ENCODE data around the gene RGS18.
"Not testable (repeated sequence)": the region's sequence is repeated elsewhere in the genome, so short reads cannot be mapped to it uniquely, and the experiment has no call there.

RGS18 gene, protein sequence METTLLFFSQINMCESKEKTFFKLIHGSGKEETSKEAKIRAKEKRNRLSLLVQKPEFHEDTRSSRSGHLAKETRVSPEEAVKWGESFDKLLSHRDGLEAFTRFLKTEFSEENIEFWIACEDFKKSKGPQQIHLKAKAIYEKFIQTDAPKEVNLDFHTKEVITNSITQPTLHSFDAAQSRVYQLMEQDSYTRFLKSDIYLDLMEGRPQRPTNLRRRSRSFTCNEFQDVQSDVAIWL

DNA sequence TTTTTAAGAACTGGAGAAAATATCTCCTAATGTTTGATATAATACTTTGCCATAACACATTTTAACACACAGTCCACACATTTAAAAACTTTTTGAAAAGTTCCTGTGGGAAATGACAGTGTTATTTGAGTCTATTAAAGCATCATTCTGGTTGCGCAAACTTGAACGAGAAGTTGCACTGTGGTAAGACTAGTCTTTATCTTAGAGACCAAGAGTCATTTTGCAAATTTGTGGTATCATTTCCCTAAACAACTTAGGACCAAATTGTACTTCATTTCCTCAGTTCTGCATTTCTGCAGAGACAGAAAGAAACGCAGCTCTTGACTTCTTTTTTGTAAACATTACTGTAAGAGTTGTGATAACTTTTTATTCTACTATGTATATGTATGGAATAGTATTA lies at the start of gene RGS18:
TSS of gene RGS18 (plus strand) at position 282 of the 400 bp plus-strand sequence. CDS start 176 bp downstream, outside the sequence.
- no peak for DNase-seq (ENCODE audit: low spot score)

DNA sequence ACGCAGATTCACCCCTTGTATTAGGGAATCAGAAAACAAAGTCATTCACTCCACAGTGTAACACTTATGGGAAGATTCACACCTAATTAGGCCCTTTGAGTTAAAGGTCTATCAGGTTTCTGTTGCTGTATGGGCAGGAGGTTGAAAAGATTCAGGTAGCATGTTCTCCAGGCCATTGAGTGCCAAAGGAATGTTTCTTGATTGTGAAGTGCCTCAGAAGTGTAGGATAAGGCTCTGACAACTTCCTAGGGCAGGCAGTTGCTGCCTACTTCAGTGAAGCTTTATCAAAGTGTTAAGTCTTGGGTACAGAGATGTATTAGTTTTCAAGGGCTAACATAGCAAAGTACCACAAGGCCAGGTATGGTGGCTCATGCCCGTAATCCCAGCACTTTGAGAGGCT lies 48.7 kb upstream of the RGS18 start:
- no peak for DNase-seq (ENCODE audit: low spot score)

DNA sequence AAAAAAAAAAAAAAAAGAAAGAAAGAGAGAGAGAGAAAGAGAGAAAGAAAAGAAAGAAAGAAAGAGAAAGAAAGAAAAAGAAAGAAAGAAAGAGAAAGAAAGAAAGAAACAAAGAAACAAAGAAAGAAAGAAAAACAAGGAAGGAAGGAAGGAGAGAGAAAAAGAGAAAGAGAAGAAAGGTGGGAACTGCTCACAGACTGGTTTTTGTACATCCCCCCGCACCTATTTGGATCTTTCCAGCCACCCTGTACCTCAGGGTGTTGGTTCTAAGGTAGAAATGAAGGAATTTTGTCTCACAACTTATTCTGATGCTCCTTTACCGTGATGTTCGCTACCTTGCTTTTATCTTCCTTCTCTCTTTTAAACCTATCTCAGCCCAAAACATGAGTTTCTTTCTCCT lies 43.3 kb upstream of the RGS18 start:
- DNase-seq (ENCODE audit: low spot score): no peak

DNA sequence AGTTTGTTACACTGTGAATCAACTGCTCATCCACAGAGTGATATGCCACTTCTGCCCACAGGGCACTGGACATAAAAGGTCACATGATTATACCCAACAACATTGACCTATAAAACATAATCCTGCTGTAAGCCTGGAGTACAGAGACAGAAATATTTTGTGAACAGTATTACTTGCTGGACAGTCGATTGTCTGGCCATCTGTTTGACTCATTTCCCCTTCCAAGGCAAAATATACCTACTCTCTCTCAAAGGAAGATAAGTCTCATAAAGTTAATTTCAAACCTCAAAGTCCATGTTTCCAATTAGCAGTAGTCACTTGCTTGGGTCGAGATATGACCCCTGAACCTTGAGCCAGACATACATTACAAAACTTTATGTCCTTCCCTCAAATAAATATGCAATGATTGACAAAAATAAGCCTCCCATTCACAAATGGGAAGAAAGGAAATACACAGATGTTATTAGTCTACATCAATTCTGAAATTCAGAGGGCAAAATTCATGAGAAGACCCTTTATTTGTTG lies 39.3 kb upstream of the RGS18 start:
- no peak for DNase-seq (ENCODE audit: low spot score)

DNA sequence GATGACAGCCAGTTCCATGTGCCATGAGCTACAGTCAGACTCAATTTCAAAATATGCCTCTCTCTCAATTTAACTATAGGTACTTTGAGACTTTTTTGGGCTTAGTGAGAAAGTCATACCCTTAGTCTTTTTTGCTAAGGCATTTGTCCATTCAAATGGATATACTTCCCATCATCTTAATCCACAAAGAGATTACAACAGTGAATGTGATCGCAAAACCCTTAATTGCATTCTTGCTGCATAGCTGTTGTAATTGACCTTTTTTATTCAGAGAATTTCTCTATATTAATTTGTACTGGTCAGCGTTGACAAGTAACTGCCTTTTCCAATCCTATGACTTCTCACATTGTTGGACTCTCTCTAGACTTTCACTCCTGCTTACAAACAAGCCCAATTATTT lies 38.6 kb upstream of the RGS18 start:
- no peak for DNase-seq (ENCODE audit: low spot score)

DNA sequence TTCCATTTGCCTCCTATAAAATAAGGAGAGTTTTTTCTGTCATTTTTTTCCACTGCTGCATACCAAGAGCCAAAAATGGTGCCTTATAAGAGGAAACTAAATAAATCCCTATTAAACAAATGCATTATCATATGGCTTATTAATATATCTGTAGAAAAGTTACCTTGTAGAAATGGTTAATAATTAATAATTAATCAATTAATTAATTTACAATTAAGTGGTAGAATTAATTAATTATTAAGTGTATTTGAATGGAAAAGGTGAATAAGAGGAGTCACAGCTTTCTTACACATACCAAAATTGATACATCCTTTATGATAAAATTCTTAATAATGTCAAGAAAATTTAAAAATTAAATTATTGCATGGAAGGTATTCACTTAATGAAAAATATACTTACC lies 35.6 kb upstream of the RGS18 start:
- DNase-seq (ENCODE audit: low spot score): no peak

DNA sequence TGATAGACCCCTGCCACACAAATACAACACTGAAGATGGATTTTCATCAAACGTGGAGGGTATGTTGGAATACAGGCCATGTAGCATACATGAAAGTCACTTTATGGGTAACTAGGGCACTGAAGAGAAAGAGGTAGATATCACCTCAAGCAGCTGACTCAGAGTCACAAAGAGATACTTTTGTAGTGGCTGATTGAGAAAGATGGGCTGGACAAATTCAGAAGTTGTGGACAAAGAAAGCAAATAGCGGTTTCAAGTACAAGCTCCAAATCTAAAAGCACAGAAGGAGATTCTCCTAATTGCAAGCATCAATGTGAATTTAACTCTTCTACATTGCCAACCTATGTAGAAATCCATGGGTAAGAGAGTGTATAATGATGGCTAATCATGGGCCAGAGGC lies 35.0 kb upstream of the RGS18 start:
- DNase-seq (ENCODE audit: low spot score): no peak

DNA sequence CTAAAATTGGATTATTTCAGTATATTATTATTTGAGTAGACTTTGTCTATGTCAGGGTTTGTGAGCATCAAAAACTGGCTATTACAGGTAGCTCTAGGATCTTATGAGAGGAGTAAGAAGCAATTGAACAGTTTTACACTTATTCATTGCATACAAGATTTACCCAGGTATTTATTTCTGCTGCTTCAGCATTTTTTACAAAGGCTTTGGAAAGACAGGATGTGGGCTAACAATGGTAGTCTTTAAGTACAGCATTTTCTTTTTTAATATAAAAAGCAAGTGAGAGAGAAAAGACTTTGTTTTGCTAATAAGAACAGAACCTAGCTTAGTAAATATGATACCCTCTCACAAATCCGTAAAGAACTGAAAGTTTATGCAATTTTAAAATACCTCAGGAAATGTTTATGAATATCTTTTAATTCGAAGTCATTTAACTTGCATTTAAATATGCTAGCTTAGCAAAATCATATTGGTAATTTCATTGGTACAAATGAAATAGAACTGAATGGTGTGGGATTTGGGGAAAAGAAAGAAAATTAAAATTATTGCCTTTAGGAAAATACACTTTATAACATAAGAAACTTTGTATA lies 32.1 kb upstream of the RGS18 start:
- no peak for DNase-seq (ENCODE audit: low spot score)

DNA sequence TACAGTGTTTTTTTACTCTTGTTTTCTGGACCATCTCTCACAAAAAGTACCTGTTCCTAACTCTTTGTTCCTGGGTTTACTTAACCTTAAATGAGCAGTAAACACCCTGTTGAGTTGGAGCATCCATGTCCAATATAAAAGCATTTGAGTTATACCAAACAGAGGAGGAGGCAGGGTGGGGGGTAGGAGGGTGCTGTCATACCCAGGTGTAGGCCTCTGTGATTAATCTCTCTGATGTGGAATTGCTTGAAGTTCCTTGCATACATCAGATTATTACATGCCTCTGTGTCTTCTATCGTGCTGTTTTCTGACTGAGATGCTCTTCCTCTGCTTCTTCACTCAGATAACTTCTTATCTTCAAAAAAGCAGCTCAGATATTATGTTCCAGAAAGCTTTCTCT lies 28.1 kb upstream of the RGS18 start:
- no peak for DNase-seq (ENCODE audit: low spot score)

DNA sequence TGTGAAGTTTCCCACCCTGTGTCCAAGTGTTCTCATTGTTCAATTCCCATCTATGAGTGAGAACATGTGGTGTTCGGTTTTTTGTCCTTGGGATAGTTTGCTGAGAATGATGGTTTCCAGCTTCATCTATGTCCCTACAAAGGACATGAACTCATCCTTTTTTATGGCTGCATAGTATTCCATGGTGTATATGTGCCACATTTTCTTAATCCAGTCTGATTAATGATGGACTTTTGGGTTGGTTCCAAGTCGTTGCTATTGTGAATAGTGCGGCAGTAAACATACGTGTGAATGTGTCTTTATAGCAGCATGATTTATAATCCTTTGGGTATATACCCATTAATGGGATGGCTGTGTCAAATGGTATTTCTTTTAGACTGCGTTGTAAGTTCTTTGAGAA lies 27.4 kb upstream of the RGS18 start:
- not testable (repeated sequence) for DNase-seq (ENCODE audit: low spot score)

DNA sequence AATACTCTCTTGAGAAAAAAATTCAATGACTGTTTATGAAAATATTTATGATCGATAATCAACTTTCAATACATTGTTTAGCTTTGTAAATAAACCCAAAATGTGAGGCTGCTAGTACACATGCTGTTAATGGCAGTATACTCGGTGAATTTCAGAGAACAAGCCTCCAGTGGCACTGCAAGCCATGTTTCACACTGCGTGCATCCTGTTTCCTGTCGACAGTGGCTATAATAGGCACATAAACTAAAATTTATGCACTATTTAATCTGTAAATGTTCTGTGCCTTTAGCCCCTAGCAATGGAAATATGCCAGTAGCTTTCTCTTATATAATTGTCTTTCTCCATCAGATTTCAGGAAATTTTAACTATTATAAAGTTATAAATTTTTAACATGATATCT lies 26.3 kb upstream of the RGS18 start:
- DNase-seq (ENCODE audit: low spot score): no peak

DNA sequence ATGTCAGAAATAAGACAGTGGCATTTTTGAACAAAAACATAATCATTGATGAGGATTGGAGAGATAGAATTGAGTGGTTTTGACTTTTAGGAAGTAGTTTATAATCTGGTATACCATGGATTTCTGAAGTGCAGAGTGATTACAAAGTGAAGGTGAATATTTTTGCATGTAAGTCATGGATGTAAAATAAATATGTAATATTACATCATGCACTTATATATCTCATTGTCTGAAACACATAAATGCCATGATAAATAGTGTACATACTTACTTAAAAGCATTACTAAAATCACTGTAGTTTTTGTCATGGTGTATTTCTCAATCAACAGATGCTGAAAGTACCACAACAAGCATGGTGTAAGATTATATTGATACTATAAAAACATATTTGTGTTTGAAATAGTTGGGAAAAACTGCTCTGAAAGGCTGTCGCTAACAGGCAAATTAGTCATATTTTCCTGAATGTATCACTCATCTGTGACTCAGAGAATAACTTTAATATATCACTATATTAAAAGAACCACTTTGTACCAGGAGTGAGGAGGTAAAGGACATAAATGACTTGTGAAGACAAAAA lies 24.8 kb upstream of the RGS18 start:
- peak; percentile 51 for DNase-seq (ENCODE audit: low spot score)

DNA sequence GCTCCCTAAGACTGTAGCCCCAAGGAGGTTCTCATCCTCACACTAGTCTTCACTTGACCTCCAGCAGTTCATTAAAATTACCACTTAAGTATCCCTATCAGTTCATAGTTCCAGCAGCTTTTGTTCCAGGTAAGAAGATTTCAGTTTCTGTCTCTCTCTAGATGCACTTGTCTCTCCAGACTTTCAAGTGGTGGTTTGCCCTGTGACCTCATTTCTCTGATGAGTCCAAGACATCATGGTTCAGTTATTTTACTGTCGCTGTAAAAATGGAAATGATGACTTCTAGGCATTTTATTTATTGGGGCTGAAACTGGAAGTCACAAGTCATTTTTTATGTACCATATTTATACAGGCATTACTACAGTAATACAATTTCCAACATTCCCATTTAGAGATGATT lies 17.9 kb upstream of the RGS18 start:
- peak; percentile 60 for DNase-seq (ENCODE audit: low spot score)

DNA sequence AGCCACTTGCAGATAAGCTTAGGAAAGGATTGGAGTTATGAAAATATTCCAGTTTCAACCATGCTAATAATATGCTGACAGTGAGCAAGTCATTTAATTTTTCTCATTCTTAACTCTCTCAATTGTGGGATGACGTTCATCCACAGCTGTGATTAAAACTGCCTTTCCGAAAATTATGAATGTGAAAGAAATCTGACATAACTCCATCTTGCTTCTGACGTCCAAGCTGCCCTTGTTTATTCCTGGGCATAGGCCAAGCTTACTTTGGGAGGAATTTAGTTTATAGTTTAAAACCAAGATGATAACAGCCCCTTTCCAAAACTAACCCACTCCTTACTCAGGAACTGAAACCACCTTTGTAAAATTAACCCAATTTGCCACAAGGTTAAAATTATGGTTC lies 11.0 kb upstream of the RGS18 start:
- DNase-seq (ENCODE audit: low spot score): no peak

DNA sequence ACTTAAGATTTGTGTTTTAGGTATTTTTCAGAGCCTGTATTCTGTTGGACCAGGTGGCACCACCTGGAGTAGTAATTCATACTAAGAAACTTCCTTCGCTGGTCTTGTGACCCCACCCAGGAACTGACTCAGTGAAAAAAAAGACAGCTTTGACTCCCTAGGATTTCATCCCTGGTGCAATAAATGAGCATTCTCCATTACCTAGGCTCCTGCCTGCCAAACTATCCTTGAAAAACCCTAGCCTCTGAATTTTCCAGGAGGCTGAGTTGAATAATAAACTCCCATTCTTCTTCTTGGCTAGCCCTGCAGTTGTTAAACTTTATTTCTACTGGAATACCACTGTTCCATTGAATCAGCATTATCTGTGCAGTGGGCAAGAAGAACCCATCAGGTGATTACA lies 10.6 kb upstream of the RGS18 start:
- peak; percentile 63 for DNase-seq (ENCODE audit: low spot score)

DNA sequence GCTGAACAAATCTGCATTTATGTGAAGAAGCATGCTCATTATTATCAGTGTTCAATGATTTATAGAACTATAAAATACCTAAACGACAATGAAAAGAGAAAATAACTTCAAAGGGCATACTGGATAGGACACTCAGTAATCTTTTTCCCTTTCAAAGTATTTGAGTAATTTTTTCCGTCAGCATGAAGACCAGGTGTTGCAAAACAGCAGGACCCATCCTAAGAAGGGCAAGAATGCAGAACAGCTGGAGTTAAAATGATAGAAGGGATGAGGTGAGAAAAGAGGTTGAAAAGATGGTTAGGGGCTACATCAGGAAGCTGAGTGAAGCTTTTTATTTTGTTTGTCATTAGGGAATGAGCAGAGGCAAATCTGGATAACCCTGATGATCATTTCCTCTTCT lies 7.1 kb upstream of the RGS18 start:
- no peak for DNase-seq (ENCODE audit: low spot score)

DNA sequence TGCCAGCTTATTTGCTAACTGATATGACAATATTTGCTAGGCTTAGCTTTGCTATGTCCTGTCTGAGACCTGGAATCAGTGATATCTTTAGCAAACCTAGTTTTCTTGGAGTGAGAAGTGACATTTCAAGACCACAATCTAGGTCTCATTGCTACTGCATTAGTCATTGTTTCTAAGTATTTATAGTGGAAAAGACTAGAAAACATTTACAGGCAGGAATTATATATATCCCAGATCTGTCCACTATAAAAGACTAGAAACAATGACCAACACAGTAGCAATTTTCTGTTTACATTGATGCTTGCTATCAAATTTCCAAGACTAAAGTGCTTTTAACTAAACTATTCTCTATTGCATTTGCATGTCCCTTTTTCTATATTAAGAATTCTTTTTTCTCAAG lies 5.0 kb upstream of the RGS18 start:
- DNase-seq (ENCODE audit: low spot score): peak; percentile 69

DNA sequence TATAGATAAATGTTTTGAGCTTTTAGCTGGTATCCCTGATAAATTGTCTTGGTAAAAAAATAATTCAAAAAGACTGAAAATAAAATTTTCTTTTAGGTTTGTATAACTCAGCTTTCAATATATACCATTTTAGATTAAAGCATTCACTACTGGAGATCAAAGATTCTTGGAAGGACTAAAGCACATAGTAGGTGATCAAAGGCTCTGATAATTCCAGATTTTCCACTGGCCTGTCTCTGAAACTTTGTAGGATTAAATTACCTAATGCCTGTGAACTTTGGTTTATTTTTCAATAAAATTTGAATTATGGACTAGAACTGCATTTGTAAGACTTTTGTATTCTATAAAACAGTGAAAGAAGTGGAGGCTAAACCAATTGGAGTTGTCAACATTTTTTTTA lies 1.2 kb upstream of the RGS18 start:
- no peak for DNase-seq (ENCODE audit: low spot score)

DNA sequence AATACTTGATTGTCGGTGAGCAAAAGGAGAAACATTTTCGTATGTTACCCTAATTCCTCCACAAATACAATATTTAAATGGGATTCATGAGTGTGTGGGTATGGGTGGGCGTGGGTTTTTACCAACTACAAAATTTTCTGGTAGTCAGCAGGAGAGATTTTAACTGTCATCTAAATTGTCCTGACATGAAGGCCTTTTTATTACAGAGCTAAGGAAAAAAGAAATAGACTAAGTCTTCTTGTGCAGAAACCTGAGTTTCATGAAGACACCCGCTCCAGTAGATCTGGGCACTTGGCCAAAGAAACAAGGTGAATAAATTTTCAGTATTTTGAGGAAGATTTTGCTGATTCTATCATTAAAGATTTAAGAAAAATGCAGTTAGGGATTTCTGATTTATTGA lies 752 bp downstream of the RGS18 start:
- no peak for DNase-seq (ENCODE audit: low spot score)

DNA sequence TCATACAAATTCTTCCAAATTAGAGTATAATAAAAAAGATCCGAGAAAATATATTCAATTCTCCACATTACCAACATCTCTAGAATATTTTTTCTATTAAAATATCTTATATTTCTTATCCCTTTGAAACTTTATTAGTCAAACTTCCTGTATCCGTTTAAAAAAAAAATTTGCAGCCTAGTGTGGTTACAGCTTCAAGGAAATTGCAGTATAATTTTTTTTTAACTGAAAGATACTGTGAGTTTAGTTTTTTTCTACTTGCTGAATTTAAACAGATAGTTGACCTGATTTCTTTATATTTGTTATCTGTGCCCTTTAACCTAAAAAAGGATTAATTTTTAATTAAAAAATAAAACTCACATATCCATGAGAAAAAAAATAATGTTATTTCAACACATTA lies 1.5 kb downstream of the RGS18 start:
- no peak for DNase-seq (ENCODE audit: low spot score)

DNA sequence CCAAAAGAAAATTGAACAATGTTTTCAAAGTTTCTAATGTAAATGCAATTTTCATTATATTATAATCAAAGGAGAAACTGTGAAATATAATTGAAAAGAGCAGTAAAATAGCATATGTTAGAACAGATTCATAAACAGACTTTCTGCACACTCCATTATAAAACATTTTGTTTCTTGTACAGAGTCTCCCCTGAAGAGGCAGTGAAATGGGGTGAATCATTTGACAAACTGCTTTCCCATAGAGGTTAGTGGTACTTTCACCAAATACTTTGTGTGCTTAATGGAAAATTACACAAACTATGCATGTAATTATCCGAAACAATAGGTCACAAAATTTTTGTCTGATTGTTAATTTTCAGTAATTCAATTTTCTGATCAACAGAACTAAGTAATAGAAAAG lies 1.9 kb downstream of the RGS18 start:
- no peak for DNase-seq (ENCODE audit: low spot score)

DNA sequence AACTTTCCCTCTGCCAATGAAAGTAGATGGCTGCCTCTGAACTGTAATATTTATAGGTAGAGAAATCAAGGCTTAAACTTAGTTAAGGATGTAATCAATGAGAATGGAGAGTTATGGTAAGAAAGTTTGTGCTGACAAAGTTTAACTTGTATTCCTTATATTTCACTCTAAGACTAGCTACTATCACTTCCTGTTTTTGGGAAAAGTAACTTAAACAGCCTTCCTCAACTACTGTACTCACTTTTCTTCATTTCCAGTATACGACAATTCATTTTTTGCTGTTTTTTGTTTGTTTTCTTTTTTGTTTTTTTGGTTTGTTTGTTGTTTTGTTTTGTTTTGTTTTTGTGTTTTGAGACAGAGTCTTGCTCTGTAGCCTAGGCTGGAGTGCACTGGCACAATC lies 3.7 kb downstream of the RGS18 start:
- no peak for DNase-seq (ENCODE audit: low spot score)

DNA sequence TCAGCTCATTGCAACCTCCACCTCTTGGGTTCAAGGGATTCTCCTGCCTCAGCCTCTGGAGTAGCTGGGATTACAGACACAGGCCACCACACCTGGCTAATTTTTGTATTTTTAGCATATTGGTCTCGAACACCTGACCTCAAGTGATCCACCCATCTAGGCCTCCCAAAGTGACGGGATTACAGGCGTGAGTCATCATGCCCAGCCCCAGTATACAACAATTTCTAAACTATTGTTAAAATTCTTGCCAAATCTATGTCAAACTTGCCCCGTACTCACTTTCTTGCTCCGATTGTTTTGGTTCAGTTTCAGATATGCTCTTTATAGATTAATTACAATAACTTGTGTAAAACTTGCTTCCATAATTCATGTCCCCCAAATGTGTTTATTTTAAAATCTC lies 4.1 kb downstream of the RGS18 start:
- DNase-seq (ENCODE audit: low spot score): no peak

DNA sequence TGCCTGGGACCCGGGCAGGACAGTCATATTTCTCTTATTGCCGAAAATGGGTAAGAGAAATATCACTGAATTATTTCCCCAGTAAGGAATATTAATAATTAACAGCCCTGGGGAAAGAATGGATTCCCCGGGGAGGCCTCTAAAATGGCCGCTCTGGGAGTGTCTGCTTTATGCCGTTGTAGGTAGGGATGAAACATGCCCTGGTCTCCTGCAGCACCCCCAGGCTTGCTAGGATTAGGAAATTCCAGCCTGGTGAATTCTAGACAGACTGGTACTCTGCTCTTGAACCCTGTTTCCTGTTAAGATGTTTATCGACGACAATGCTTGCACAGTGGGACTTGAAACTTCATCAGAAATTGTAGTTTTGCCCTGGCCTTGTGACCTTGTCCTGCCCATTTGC lies 6.7 kb downstream of the RGS18 start:
- DNase-seq (ENCODE audit: low spot score): not testable (repeated sequence)
